ENCODE data around the gene RAB24. TPM values are rescaled to one million over a fixed set of nuclear protein-coding genes. Genes with fewer than 3 reads are reported as not detected.

The RAB24 gene
- total and polyA plus RNA-seq, 8 donors: 1.8 to 87.2 (median 22.2) TPM

GRCh38 chr5:177338251-177339106 is 35.0 kb upstream of the RAB24 start:
- Histone ChIP-seq H3K4me3 (no peak overlapping the region), H3K27ac (peak overlapping the region in 2 of 5 donors; percentile 18 to 35), H3K36me3 (peaks cover 58 to 99% (median 99%) of the 10 kb centered on the region in 4 donors), H3K4me1 (peaks cover 0 to 26% (median 2%) of the 10 kb centered on the region in 4 donors), H3K27me3 (no peaks in the 10 kb centered on the region), H3K9me3 (no peaks in the 10 kb centered on the region)
- WGBS, 5 donors: 88 to 91% (median 90%) methylated on average over 13 to 22 of the region's 22 CpGs
- TF ChIP-seq CTCF (IDR thresholded peaks at IDR 0.05) (no peak), EP300 (IDR thresholded peaks at IDR 0.05) (no peak), POLR2AphosphoS5 (IDR thresholded peaks at IDR 0.05) (no peak), POLR2A (IDR thresholded peaks at IDR 0.05) (no peak)
- no peak for DNase-seq
- intact Hi-C loops (cut with DNase I; ENCODE audit: low total_unique reads): no loop called here

- H3K27ac ChIP-seq: no peak overlapping the region
- peaks cover 0 to 26% (median 2%) of the 10 kb centered on the region in 4 donors for H3K4me1 ChIP-seq
- WGBS, 5 donors: 91 to 94% (median 94%) methylated on average over 31 to 36 of the region's 36 CpGs
- TF ChIP-seq POLR2A (IDR thresholded peaks at IDR 0.05): no peak
- TF ChIP-seq CTCF (IDR thresholded peaks at IDR 0.05): no peak
- TF ChIP-seq EP300 (IDR thresholded peaks at IDR 0.05): no peak
- no peak for TF ChIP-seq POLR2AphosphoS5 (IDR thresholded peaks at IDR 0.05)
- DNase-seq: no peak
- H3K4me3 ChIP-seq: no peak overlapping the region
- peaks cover 61 to 100% (median 99%) of the 10 kb centered on the region in 4 donors for H3K36me3 ChIP-seq
- H3K9me3 ChIP-seq: no peaks in the 10 kb centered on the region
- no peaks in the 10 kb centered on the region for H3K27me3 ChIP-seq
- intact Hi-C loops (cut with DNase I; ENCODE audit: low total_unique reads): no loop called here
Observed at GRCh38 chr5:177336603-177337494, 33.3 kb upstream of the RAB24 start.

GRCh38 chr5:177336112-177336511 is 32.6 kb upstream of the RAB24 start:
- Histone ChIP-seq H3K4me3 (no peak overlapping the region), H3K36me3 (peaks cover 61 to 100% (median 99%) of the 10 kb centered on the region in 4 donors), H3K4me1 (peaks cover 0 to 26% (median 2%) of the 10 kb centered on the region in 4 donors), H3K27me3 (no peaks in the 10 kb centered on the region), H3K27ac (no peak overlapping the region), H3K9me3 (no peaks in the 10 kb centered on the region)
- peak in 1 of 2 donors; percentile 43 for DNase-seq
- TF ChIP-seq CTCF (IDR thresholded peaks at IDR 0.05) (no peak), POLR2A (IDR thresholded peaks at IDR 0.05) (no peak), POLR2AphosphoS5 (IDR thresholded peaks at IDR 0.05) (no peak), EP300 (IDR thresholded peaks at IDR 0.05) (no peak)
- WGBS, 5 donors: 70 to 82% (median 72%) methylated on average over 12 of the region's 12 CpGs
- intact Hi-C loops (cut with DNase I; ENCODE audit: low total_unique reads): no loop called here

- 90 to 99% (median 94%) methylated on average over 4 to 7 of the region's 7 CpGs for WGBS, 5 donors
- H3K36me3 ChIP-seq: peaks cover 61 to 100% (median 99%) of the 10 kb centered on the region in 4 donors
- peaks cover 0 to 25% (median 2%) of the 10 kb centered on the region in 4 donors for H3K4me1 ChIP-seq
- H3K4me3 ChIP-seq: no peak overlapping the region
- no peaks in the 10 kb centered on the region for H3K27me3 ChIP-seq
- H3K27ac ChIP-seq: no peak overlapping the region
- TF ChIP-seq EP300 (IDR thresholded peaks at IDR 0.05) (no peak), POLR2AphosphoS5 (IDR thresholded peaks at IDR 0.05) (no peak), POLR2A (IDR thresholded peaks at IDR 0.05) (no peak), CTCF (IDR thresholded peaks at IDR 0.05) (no peak)
- no peak for DNase-seq
- no peaks in the 10 kb centered on the region for H3K9me3 ChIP-seq
- intact Hi-C loops (cut with DNase I; ENCODE audit: low total_unique reads): no loop called here
Observed at GRCh38 chr5:177335701-177336065, 32.2 kb upstream of the RAB24 start.

All from stomach (tissue), 9 donors.